Stimulated activated CD4-positive, alpha-beta T cell treated with anti-CD3 and anti-CD28 coated beads, Interleukin-2, amount 100 ng/mL, for 48 hours (primary cell): ENCODE data around the gene ADAM10.
A peak's percentile ranks its signal among the peaks of the same experiment; 100 is the strongest.

Source experiments
- DNase-seq, 2 donors: peaks; one replicate each; pipeline ENCODE4 v3.0.0-alpha.2; 2020

Gene ADAM10

DNA sequence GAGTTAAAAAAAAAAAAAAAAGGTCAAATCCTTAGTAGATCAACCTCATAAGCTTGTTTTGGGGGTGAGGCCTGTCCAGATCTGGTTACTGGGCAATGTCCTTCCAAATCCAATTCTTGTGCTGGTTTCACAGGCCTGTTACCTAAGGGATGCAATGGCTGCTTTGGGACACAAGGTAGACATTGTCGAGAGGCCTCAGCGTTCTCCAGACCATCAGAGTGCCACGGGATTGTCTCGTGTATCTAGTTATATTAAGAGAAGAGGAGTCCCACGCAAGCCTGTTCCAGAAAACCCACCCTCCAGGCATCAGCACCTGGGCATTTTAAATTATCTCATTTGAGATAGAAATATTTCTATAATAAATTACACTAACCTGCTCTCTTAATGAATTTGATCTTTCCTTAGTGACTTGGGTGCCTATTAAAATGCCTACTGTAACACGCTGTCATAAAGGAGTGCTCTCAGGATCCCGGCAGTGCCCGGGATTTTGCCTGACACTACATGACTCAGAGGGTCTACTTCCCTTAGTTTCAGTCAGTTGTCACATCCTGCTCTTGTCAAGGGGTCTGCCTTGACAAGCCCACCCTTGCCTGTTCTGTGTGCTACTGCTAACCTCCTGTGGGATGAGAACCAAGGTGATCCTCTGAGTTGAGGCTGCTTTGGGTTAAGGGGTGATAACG lies 201.7 kb downstream of the ADAM10 start:
- no peak for DNase-seq

DNA sequence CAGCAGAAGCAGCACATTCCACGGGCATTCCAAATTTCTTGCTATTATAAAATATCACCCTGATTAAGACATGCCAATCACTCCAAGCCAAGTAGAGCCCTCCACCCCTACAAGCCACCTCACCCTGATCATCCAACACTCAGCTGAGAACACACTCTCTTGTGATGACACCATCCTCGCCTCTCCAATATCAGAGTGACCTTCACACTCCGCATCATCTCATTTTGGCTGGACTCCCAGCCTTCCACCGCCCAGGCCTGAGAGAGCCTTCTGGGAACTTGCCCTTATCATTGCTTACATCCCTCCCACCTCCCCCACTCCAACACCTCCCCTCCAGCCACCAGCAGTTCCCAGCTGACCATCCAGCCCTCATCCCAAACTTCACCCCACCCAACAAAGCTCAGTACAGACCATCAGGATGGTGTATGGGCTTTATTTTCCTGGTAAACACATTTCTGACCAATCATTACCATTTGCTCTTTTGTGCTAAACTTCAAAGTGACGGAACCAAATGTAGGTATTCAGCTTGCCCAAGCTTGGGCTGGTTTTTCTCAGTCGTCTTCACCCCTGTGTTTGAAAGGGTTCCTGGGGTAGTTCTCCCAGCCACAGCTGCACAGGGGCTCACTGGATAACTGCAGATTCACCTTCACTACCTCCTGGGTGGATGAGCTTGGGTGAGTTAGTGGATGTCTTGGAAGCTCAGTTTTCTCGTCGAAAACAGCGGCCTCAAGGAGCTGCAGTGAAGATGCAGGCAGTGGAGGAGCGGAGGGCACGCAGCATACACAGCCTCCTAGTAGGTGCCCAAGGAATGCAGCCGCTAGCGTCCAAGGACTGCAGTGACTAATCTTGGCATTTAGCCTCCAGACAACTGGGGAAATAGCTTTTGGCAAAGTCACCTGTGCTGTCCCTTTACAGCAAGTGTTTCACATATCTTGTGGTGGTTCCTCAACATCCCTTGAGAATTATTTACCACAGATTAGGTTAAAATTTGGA lies 202.6 kb downstream of the ADAM10 start:
- DNase-seq = no peak

DNA sequence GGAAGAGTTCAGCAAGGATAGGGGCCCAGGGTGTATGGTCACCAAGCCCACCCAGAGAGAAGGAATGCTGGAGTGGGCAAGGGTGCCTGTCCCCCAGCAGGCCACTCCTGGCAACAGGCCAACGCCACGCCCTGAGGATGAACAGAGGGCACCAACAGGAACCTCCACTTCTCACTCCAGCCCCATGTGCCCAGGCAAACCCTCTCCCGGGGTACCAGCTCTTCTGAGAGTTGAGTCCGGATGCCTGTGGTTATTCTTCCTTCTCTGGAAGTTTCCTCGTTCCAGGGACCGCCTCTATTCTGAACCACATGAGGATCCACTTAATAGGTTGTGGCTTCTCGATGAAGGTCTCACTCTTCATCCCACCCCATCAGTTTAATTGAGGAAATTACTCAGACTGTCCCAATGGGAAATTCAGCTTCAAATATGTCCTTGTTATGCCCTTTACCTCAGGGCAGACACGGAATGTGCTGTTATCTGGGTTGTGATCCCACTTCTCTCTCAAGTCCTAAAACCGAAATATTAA lies 203.4 kb downstream of the ADAM10 start:
- DNase-seq = no peak

DNA sequence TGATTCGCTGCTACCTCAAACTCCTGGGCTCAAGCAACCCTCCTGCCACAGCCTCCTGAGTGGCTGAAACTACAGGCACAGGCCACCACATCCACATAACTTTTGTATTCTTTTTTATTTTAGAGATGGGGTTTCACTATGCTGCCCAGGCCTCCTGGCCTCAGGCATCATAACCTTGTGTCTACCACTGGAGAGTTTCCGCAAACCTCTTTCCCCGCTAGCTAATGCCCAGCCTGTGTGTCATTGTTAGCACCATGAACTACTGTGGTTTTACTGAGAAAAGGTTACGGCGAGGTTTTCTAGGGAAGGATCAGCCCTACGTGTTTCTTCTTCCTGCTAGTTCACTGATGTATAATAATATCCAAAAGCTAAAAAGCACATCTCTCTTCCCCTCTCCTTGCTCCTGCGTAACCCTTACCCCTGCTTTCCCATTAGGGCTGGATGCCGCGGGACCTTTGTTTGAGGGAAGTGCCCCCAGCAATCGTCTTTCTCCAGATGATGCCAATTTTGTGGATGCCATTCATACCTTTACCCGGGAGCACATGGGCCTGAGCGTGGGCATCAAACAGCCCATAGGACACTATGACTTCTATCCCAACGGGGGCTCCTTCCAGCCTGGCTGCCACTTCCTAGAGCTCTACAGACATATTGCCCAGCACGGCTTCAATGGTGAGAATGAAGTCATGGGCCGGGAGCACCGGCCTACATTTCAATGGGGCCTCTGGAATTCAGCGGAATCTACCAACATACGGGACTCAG lies 204.0 kb downstream of the ADAM10 start:
- peak in 1 of 2 donors; percentile 18 for DNase-seq

DNA sequence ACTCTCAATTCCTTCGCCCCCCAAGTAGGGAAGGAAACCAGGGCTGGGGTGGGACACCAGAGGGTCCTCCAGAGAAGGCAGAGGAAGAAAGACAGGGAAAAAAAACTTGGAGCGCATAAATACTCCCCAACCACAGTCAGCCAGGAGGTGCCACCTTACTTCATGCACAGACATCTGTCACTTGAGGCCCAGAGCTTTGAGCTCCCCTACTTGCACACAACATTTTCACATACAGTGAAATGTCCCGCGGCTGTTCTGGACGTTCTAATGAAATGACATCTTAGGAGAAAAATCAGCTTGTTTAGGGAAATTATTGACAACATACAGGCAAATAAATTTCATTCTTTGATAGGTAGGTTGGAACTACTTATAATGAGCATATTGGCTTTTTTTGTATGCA lies 204.8 kb downstream of the ADAM10 start:
- no peak for DNase-seq

DNA sequence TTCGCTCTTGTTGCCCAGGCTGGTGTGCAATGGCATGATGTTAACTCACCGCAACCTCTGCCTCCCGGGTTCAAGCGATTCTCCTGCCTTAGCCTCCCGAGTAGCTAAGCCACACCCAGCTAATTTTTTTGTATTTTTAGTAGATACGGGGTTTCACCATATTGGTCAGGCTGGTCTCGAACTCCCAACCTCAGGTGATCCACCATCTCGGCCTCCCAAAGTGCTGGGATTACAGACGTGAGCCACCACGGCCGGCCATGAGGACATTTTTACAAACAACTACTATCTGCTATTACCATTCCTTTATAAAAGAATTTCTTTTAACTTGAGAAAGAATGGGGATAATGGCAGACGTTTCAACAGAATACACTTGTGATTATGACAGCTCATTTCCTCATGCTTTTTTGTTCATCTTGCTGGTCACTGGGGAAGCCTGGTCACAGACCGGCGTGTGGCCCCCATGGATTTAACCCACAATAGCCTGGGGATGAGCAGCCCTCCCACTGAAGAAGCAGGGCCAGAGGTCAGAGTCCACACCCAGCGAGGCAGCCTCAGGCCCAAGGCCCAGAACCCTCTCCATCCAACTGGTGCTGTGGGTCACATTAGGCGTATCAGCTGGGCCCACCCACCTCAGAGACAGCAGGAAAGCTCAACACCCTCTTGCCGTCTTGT lies 205.7 kb downstream of the ADAM10 start:
- no peak for DNase-seq

DNA sequence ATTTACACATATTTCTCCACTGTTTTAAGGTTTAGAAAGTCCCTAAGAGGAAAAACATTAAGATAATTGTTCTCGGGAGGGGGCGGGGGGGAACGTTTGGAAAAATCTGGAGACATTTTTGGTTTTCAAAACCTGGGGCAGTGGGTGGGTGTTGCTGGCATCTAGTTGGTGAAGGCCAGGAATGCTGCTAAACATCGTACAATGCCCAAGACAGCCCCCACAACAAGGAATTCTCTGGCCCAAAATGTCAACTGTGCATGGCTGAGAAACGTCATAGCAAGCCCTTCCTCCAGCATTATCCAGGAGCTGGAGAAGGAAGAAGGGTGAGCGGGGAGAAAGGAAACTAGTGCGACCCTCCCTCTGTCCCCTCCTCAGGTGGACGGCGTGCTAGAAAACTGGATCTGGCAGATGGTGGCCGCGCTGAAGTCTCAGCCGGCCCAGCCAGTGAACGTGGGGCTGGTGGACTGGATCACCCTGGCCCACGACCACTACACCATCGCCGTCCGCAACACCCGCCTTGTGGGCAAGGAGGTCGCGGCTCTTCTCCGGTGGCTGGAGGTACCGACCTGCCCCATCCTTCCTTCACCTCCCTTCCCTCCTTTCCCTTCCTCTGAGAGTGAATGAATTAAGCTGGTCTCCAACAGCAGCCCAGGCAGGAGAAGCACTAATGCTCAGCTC lies 208.0 kb downstream of the ADAM10 start:
- DNase-seq = no peak

DNA sequence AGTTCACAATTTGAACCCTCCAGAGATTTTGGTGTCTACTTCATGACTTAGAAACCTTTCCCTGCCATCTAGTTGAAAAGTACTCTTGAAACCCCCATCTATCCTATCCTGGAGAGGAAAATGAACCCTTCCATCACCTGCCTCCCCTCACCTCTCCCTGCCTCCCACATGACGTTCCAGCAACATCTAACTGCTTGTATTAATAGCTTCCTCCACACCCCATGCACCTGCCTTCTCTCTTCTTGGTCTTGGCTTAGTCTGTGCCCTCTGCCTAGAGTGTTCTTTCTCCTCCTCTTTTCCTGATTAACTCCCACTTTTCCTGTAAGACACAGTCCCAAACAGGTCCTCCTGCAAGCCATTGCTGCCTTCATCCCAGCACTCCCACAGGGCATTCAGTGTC lies 210.0 kb downstream of the ADAM10 start:
- no peak for DNase-seq

DNA sequence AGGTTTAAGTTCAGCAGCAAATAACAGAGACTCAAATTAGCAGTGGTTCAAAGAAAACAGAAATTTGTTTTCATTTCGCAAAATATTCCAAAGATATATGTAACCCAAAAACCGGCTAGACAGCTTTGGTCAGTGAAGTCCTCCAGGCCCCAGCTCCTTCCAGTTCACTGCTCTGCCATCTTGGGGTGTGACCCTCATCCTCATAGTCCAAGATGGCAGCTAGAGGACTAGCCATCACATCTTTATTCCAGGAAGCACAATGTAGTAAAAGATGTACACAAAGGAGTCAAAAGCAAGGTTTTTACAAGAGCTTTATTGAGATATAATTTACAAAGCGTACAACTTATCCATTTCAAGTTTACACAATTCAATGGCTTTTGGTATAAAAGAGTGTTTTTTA lies 210.6 kb downstream of the ADAM10 start:
- DNase-seq = no peak
